HepG2 (cell line): ENCODE data around the gene KLF9. TPM values are rescaled to one million over a fixed set of nuclear protein-coding genes. Genes with fewer than 3 reads are reported as not detected.
A peak's percentile ranks its signal among the peaks of the same experiment; 100 is the strongest.

ENCODE experiments used
- ATAC-seq: fragments of 200-7000 bp; cut with Tn5 transposase; 3 replicates; pipeline ENCODE4 v1.9.1; 2020; ENCODE audit warnings: mild to moderate bottlenecking, moderate library complexity
- BruUV-seq: library from RNA; stranded (reverse); fragments of 400-500 nt; replicated peaks from 2 replicates; lab custom pipeline; 2021; lab: Mats Ljungman, UMichigan
- CTCF ChIA-PET: fragments of 300-600 bp; formaldehyde crosslinking; extraction: SDS; loops from one replicate; lab custom pipeline; 2021; ENCODE audit warnings: low total read pairs, inconsistent platforms, low intra/inter-chr PET ratio; lab: Yijun Ruan, JAX
- POLR2A ChIA-PET: fragments of 350-600 bp; sonication (Branson Sonifier 250); formaldehyde crosslinking; loops from one replicate; lab custom pipeline; 2020; ENCODE audit warnings: antibody characterized with exemption, inconsistent platforms; lab: Yijun Ruan, JAX
- DNase-seq: peaks from one replicate; pipeline ENCODE4 v3.0.0-alpha.2; 2015; ENCODE audit warnings: low spot score
- FAIRE-seq: peaks from 3 replicates; lab custom pipeline; 2011; peaks lifted over from hg19 to GRCh38; lab: Jason Lieb, UNC
- H2AFZ ChIP-seq: one replicate; pipeline ENCODE4 v1.6.1; 2011; ENCODE audit warnings: low read length, inconsistent platforms
- H3K27ac ChIP-seq: fragments of 300-600 bp; 3 replicates; pipeline ENCODE4 v1.8.0; 2011; ENCODE audit warnings: mixed run types, mild to moderate bottlenecking, mixed read lengths, low read length, inconsistent platforms; ENCODE audit not compliant: insufficient read depth; ENCODE audit errors: extremely low read length
- H3K27me3 ChIP-seq, 2 experiments: fragments of 200-600 bp in 1 of 2; 2 replicates in 1 of 2; 3 replicates in 1 of 2; pipeline versions ENCODE4 v1.6.0 to v1.8.0; 2011; ENCODE audit warnings: low read length in 2 of 2, mild to moderate bottlenecking in 2 of 2, moderate library complexity in 2 of 2, inconsistent platforms in 1 of 2; ENCODE audit not compliant: insufficient read depth in 2 of 2, control insufficient read depth in 1 of 2
- H3K36me3 ChIP-seq, 2 experiments: fragments of 200-600 bp in 1 of 2; replicated peaks in 1 of 2; 2 replicates in 1 of 2; 3 replicates in 1 of 2; pipeline versions ENCODE4 v1.5.1 to v1.8.0; 2011; ENCODE audit warnings: low read length in 2 of 2, inconsistent platforms in 1 of 2; ENCODE audit not compliant: insufficient read depth in 2 of 2, control insufficient read depth in 1 of 2
- H3K4me1 ChIP-seq: 2 replicates; pipeline ENCODE4 v1.5.1; 2012; ENCODE audit warnings: low read length, inconsistent platforms; ENCODE audit not compliant: insufficient read depth
- H3K4me2 ChIP-seq: 2 replicates; pipeline ENCODE4 v1.6.0; 2011; ENCODE audit warnings: low read depth, low read length, inconsistent platforms
- H3K4me3 ChIP-seq, 3 experiments: fragments of 200-600 bp in 1 of 3; sonication (generic), shearing (Covaris generic) in 1 of 3; replicated peaks in 1 of 3; 2 replicates each; pipeline ENCODE4 v1.5.1; 2011 to 2016; ENCODE audit warnings: low read length in 3 of 3, inconsistent platforms in 2 of 3, low read depth in 2 of 3, mild to moderate bottlenecking in 2 of 3, control low read depth in 1 of 3, mixed read lengths in 1 of 3; ENCODE audit not compliant: insufficient read depth in 1 of 3
- H3K79me2 ChIP-seq: one replicate; pipeline ENCODE4 v1.6.1; 2011; ENCODE audit warnings: low read length, inconsistent platforms; ENCODE audit not compliant: insufficient read depth
- H3K9ac ChIP-seq: 2 replicates; pipeline ENCODE4 v1.6.0; 2011; ENCODE audit warnings: mild to moderate bottlenecking, low read depth, low read length, inconsistent platforms; ENCODE audit not compliant: insufficient read depth
- H3K9me3 ChIP-seq: 2 replicates; pipeline ENCODE4 v1.5.1; 2012; ENCODE audit warnings: mild to moderate bottlenecking, low read length
- H4K20me1 ChIP-seq: 2 replicates; pipeline ENCODE4 v1.6.0; 2011; ENCODE audit warnings: inconsistent platforms, mild to moderate bottlenecking, low read length, moderate library complexity; ENCODE audit not compliant: insufficient read depth
- ARID5B ChIP-seq: IDR thresholded peaks from 2 replicates; pipeline ENCODE4 v1.4.0; 2020; ENCODE audit warnings: mild to moderate bottlenecking, missing genetic modification reagents
- CREBL2 ChIP-seq: sonication (generic); formaldehyde crosslinking; IDR thresholded peaks from 2 replicates; pipeline ENCODE4 v1.8.1; 2023; ENCODE audit warnings: missing genetic modification reagents, mild to moderate bottlenecking, borderline replicate concordance
- ELF3 ChIP-seq: IDR thresholded peaks from 2 replicates; pipeline ENCODE4 v1.6.1; 2016; ENCODE audit warnings: missing genetic modification reagents, missing compliant biosample characterization
- ETV5 ChIP-seq: IDR thresholded peaks from 2 replicates; pipeline ENCODE4 v1.6.1; 2018; ENCODE audit warnings: missing biosample characterization, missing genetic modification reagents, inconsistent platforms, borderline replicate concordance
- ETV6 ChIP-seq: sonication (generic); formaldehyde crosslinking; conservative IDR thresholded peaks from 2 replicates; pipeline ENCODE4 v1.4.0; 2020; ENCODE audit warnings: missing genetic modification reagents
- FOSL2 ChIP-seq: sonication (generic); formaldehyde crosslinking; IDR thresholded peaks from 2 replicates; pipeline ENCODE4 v1.4.0; 2020; ENCODE audit warnings: missing genetic modification reagents
- FOXA3 ChIP-seq: IDR thresholded peaks from 2 replicates; pipeline ENCODE4 v1.6.1; 2016; ENCODE audit warnings: missing genetic modification reagents, missing compliant biosample characterization
- HOMEZ ChIP-seq: IDR thresholded peaks from 2 replicates; pipeline ENCODE4 v1.6.1; 2016; ENCODE audit warnings: low read depth
- MTERF4 ChIP-seq: sonication (generic); formaldehyde crosslinking; IDR thresholded peaks from 2 replicates; pipeline ENCODE4 v1.8.0; 2023; ENCODE audit warnings: mild to moderate bottlenecking, missing genetic modification reagents
- NFAT5 ChIP-seq: sonication (generic); formaldehyde crosslinking; IDR thresholded peaks from 2 replicates; pipeline ENCODE4 v1.4.0; 2020; ENCODE audit warnings: missing genetic modification reagents
- SAP130 ChIP-seq: IDR thresholded peaks from 2 replicates; pipeline ENCODE4 v1.6.1; 2016; ENCODE audit warnings: low read depth
- WGBS: methylation state at CpG from one replicate; pipeline ENCODE4 v1.1.6; 2017; ENCODE audit warnings: low lambda C conversion rate; 5-methylcytosine and 5-hydroxymethylcytosine counted together
- in situ Hi-C: cut with HindIII; loops from 2 replicates; pipeline ENCODE4 v1.10.0; 2017; ENCODE audit warnings: low pct_unique_long_range_greater_than_20kb; ENCODE audit not compliant: extremely low pct_ligation_motif_present
- intact Hi-C: fragments of 100-400 bp; cut with micrococcal nuclease; formaldehyde crosslinking; loops from one replicate; pipeline ENCODE4 v1.10.0; 2022; ENCODE audit not compliant: unreplicated experiment
- polyA plus RNA-seq, 8 experiments: library from polyadenylated mRNA; depleted of rRNA in 3 of 8; stranded (reverse) in 7 of 8; unstranded in 1 of 8; fragments of >200 nt; fragmentation: Illumina TruSeq in 4 of 8; extraction: Trizol in 4 of 8; gene quantifications; 2 replicates each; pipeline versions ENCODE4 v1.2.1 to v1.2.3, GENCODE V29; 2011 to 2016; ENCODE audit warnings: low read depth in 4 of 8, missing spikeins in 1 of 8, mixed read lengths in 1 of 8; ENCODE audit not compliant: insufficient read depth in 1 of 8
- total RNA-seq, 5 experiments: library from RNA; depleted of rRNA; stranded (reverse); fragments of >200 nt; fragmentation: Illumina TruSeq; extraction: Trizol; gene quantifications; 2 replicates each; pipeline ENCODE4 v1.2.3, GENCODE V29; 2016; ENCODE audit warnings: low read depth in 1 of 5

Gene KLF9
- total and polyA plus RNA-seq, 2 of the 13 experiments (the other 11 are each of a cell fraction or from before 2014, with no cell fraction given) = 5.7 to 7.2 TPM

GRCh38 chr9:70438341-70438928 is 24.0 kb upstream of the KLF9 start:
- 30% methylated on average over 3 of the region's 3 CpGs for WGBS
- Histone ChIP-seq H4K20me1 (no peaks in the 10 kb centered on the region), H3K9ac (no peak overlapping the region), H3K79me2 (no peaks in the 10 kb centered on the region), H3K27ac (no peak overlapping the region), H3K9me3 (no peaks in the 10 kb centered on the region), H3K27me3 (no peaks in the 10 kb centered on the region; a peak in 1 of 5 replicates), H3K4me1 (peaks cover 48% of the 10 kb centered on the region), H3K4me2 (peak overlapping the region; percentile 29; the same call in 1 of the 2 replicates), H2AFZ (no peak overlapping the region), H3K36me3 (no peaks in the 10 kb centered on the region), H3K4me3 (no peak overlapping the region)
- ChIA-PET POLR2A (interaction anchor here (4.7 kb wide), 1 partner anchor 18 kb away, joined by 79 read pairs; no protein-coding TSS in a partner anchor), CTCF (no interaction called here)
- peak; percentile 24 for DNase-seq
- in situ Hi-C loops = no loop called here
- no peak for FAIRE-seq
- BruUV-seq = no TSS peak
- ATAC-seq = no peak; the same call in 2 of the 3 replicates
- intact Hi-C loops = no loop called here
- TF ChIP-seq ARID5B (CRISPR knock-in tag) (peak; percentile 32; the same call in 1 of the 2 replicates), NFAT5 (CRISPR knock-in tag) (no peak), ETV6 (no peak), CREBL2 (CRISPR knock-in tag) (no peak), MTERF4 (CRISPR knock-in tag) (no peak), FOSL2 (CRISPR knock-in tag) (peak; percentile 87), HOMEZ (CRISPR knock-in tag) (0 out of 2 replicates have a peak, but pooled peaks have one; percentile 11), FOXA3 (CRISPR knock-in tag) (0 out of 2 replicates have a peak, but pooled peaks have one; percentile 7), ELF3 (CRISPR knock-in tag) (peak; percentile 60; the same call in 1 of the 2 replicates), ETV5 (peak; percentile 66; the same call in 1 of the 2 replicates), SAP130 (CRISPR knock-in tag) (0 out of 2 replicates have a peak, but pooled peaks have one; percentile 19)
